ENCODE measurements around the gene ULK4.
"Not testable (repeated sequence)": the region's sequence is repeated elsewhere in the genome, so short reads cannot be mapped to it uniquely, and the experiment has no call there.

The ULK4 gene

GRCh38 chr3:41746215-41746614, 215.7 kb downstream of the ULK4 start:
- no peak for DNase-seq

GRCh38 chr3:41742121-41742520, 219.8 kb downstream of the ULK4 start:
- DNase-seq: no peak

- DNase-seq: no peak
These were observed 221.5 kb downstream of the ULK4 start for GRCh38 chr3:41740374-41740886.

GRCh38 chr3:41726891-41727290, 235.0 kb downstream of the ULK4 start:
- no peak for DNase-seq

GRCh38 chr3:41717641-41718040, 244.3 kb downstream of the ULK4 start:
- DNase-seq: no peak

GRCh38 chr3:41716471-41716870, 245.4 kb downstream of the ULK4 start:
- no peak for DNase-seq

- no peak for DNase-seq
These were observed 246.5 kb downstream of the ULK4 start for GRCh38 chr3:41715376-41715775.

GRCh38 chr3:41711651-41712050, 250.3 kb downstream of the ULK4 start:
- DNase-seq: no peak

GRCh38 chr3:41710646-41711388, 251.1 kb downstream of the ULK4 start:
- no peak for DNase-seq

- DNase-seq: not testable (repeated sequence)
These were observed 252.7 kb downstream of the ULK4 start for GRCh38 chr3:41709213-41709612.

- DNase-seq: no peak
These were observed 253.7 kb downstream of the ULK4 start for GRCh38 chr3:41708176-41708575.

GRCh38 chr3:41705893-41706292, 256.0 kb downstream of the ULK4 start:
- DNase-seq: no peak

GRCh38 chr3:41701191-41701698, 260.7 kb downstream of the ULK4 start:
- DNase-seq: no peak

GRCh38 chr3:41700155-41700554, 261.7 kb downstream of the ULK4 start:
- DNase-seq: no peak

GRCh38 chr3:41698898-41699297, 263.0 kb downstream of the ULK4 start:
- no peak for DNase-seq

GRCh38 chr3:41697702-41698101, 264.2 kb downstream of the ULK4 start:
- DNase-seq: no peak

- DNase-seq: not testable (repeated sequence)
These were observed 266.1 kb downstream of the ULK4 start for GRCh38 chr3:41695806-41696205.

GRCh38 chr3:41693799-41694198, 268.1 kb downstream of the ULK4 start:
- no peak for DNase-seq

GRCh38 chr3:41690766-41691563, 270.9 kb downstream of the ULK4 start:
- DNase-seq: no peak

GRCh38 chr3:41688595-41689380, 273.1 kb downstream of the ULK4 start:
- DNase-seq: no peak

GRCh38 chr3:41684797-41685735, 276.8 kb downstream of the ULK4 start:
- DNase-seq: no peak

All from 8988T (cell line).